Pancreas (tissue), 10 donors: Measurements from ENCODE around the gene GPATCH3. TPM values are rescaled to one million over a fixed set of nuclear protein-coding genes. Genes with fewer than 3 reads are reported as not detected.

ENCODE experiments used
- ATAC-seq, 4 donors: fragments of 200-7000 bp; cut with Tn5 transposase; one replicate each; pipeline versions ENCODE4 v1.8.0 to v1.9.1; 2020; ENCODE audit warnings: mild to moderate bottlenecking in 4 of 4, moderate library complexity in 4 of 4
- DNase-seq, 6 donors: peaks; one replicate each; pipeline ENCODE4 v3.0.0-alpha.2; 2020
- FAIRE-seq: peaks from 2 replicates; lab custom pipeline; 2012; peaks lifted over from hg19 to GRCh38; lab: Jason Lieb, UNC
- H3K27ac ChIP-seq, 4 donors: fragments of 200-600 bp; sonication (generic); 1 replicate in 3 of 4; 2 replicates in 1 of 4; pipeline versions ENCODE4 v1.5.0 to v1.8.0; 2020
- H3K27me3 ChIP-seq, 4 donors: fragments of 200-600 bp; one replicate each; pipeline ENCODE4 v1.8.0; 2021
- H3K36me3 ChIP-seq, 3 donors: fragments of 200-600 bp; sonication (generic) in 1 of 3; one replicate each; pipeline versions ENCODE4 v1.5.0 to v1.8.0; 2020 to 2021
- H3K4me1 ChIP-seq, 3 donors: fragments of 200-600 bp; one replicate each; pipeline ENCODE4 v1.8.0; 2021
- H3K4me3 ChIP-seq, 4 donors: fragments of 200-600 bp; sonication (generic) in 2 of 4; one replicate each; pipeline versions ENCODE4 v1.5.0 to v1.8.0; 2020 to 2021
- H3K9me3 ChIP-seq, 4 donors: fragments of 200-600 bp; one replicate each; pipeline ENCODE4 v1.8.0; 2021
- CTCF ChIP-seq, 4 donors: fragments of 200-600 bp; sonication (generic) in 3 of 4; IDR thresholded peaks; one replicate each; pipeline versions ENCODE4 v1.5.0 to v1.8.0; 2021; ENCODE audit warnings: antibody characterized with exemption in 4 of 4
- WGBS, 2 donors: extraction: QIAGEN DNeasy Blood & Tissue Kit; methylation state at CpG; one replicate each; pipeline ENCODE4 v1.1.7; 2013; 5-methylcytosine and 5-hydroxymethylcytosine counted together
- intact Hi-C, 3 donors: fragments of 100-400 bp; cut with DNase I; formaldehyde crosslinking; loops; one replicate each; pipeline versions ENCODE4 v1.11.1 to v1.14.2; 2022
- polyA plus RNA-seq, 2 donors: library from polyadenylated mRNA; stranded (reverse); fragments of 200-250 nt; gene quantifications; one replicate each; pipeline ENCODE4 v1.2.3, GENCODE V29; 2013
- total RNA-seq, 6 donors: library from RNA; stranded (reverse); fragmentation: NEBNext Ultra II Directional in 4 of 6; extraction: Animal tissue kit (Norgen Biotek cat#: 25700) in 4 of 6; gene quantifications; one replicate each; pipeline versions ENCODE4 v1.2.1 to v1.2.4, GENCODE V29; 2021 to 2023
- donor health status: healthy with polysubstance abuse.
- donor health status: DM: no; HTN: no; CAD: no; lungs with moderate emphysema.
- donor health status: DM: no; HTN: no; CAD: no.
- donor health status: control.
- donor health status: control.
- donor health status: Bipolar disorder and iron deficiency.
- donor health status: DM: yes; HTN: yes; CAD: no.
- donor health status: DM: no; HTN: no; CAD: no.
- donor health status: DM: no; HTN: no; CAD: no.
- donor health status: DM: yes; HTN: yes; CAD: no.

The GPATCH3 gene
- total and polyA plus RNA-seq, 8 donors, result 3.9 to 18.1 (median 6.9) TPM

GRCh38 chr1:26844424-26845196 lies 55.7 kb downstream of the GPATCH3 start:
- peaks cover 0 to 8% (median 5%) of the 10 kb centered on the region in 3 donors for H3K36me3 ChIP-seq
- FAIRE-seq, result no peak
- H3K4me3 ChIP-seq, result no peak overlapping the region
- intact Hi-C loops, result no loop called here
- no peaks in the 10 kb centered on the region for H3K27me3 ChIP-seq
- H3K4me1 ChIP-seq, result no peaks in the 10 kb centered on the region
- no peak for ATAC-seq
- DNase-seq, result no peak
- no peaks in the 10 kb centered on the region for H3K9me3 ChIP-seq
- no peak overlapping the region for H3K27ac ChIP-seq
- TF ChIP-seq CTCF (IDR thresholded peaks at IDR 0.05), result no peak
- WGBS, 2 donors, result 91 to 94% methylated on average over 13 of the region's 13 CpGs

Other genes with a start within 250 kb of the GPATCH3 start
- gene ARID1A, start 204.5 kb downstream of the GPATCH3 start, total RNA-seq, result 10 to 100 TPM; 24.0 to 39.9 (median 27.4) TPM
- gene ARID1A, start 204.5 kb downstream of the GPATCH3 start, polyA plus RNA-seq, result 10 to 100 TPM; 14.8 to 18.5 TPM
- 1 to 10 TPM; 5.6 to 9.5 (median 7.3) TPM for gene PIGV, start 112.5 kb downstream of the GPATCH3 start, total RNA-seq
- gene PIGV, start 112.5 kb downstream of the GPATCH3 start, polyA plus RNA-seq, result 1 to 10 TPM; 3.3 to 6.2 TPM
- gene ZDHHC18, start 73.8 kb downstream of the GPATCH3 start, total RNA-seq, result 1 to 10 TPM; 3.4 to 9.9 (median 5.4) TPM
- 1 to 10 TPM; 6.4 to 8.6 TPM for gene ZDHHC18, start 73.8 kb downstream of the GPATCH3 start, polyA plus RNA-seq
- gene SFN, start 37.3 kb downstream of the GPATCH3 start, total RNA-seq, result 1 to 10 TPM in 3 of 6 donors, under 1 TPM in 2, not detected in 1; 0.28 to 1.8 (median 1.0) TPM
- gene SFN, start 37.3 kb downstream of the GPATCH3 start, polyA plus RNA-seq, result under 1 TPM; 0.46 to 0.77 TPM
- 10 to 100 TPM in 5 of 6 donors, 1 to 10 TPM in 1; 9.4 to 14.1 (median 11.3) TPM for gene GPN2, start 10.2 kb downstream of the GPATCH3 start, total RNA-seq
- 10 to 100 TPM; 11.8 to 14.2 TPM for gene GPN2, start 10.2 kb downstream of the GPATCH3 start, polyA plus RNA-seq
- gene NR0B2, start 13.5 kb upstream of the GPATCH3 start, total RNA-seq, result 10 to 100 TPM in 4 of 6 donors, 1 to 10 TPM in 2; 7.5 to 29.4 (median 11.4) TPM
- 10 to 100 TPM; 20.9 to 37.5 TPM for gene NR0B2, start 13.5 kb upstream of the GPATCH3 start, polyA plus RNA-seq
- gene NUDC, start 21.3 kb upstream of the GPATCH3 start, total RNA-seq, result 10 to 100 TPM; 25.6 to 42.5 (median 31.5) TPM
- 10 to 100 TPM; 42.8 to 54.1 TPM for gene NUDC, start 21.3 kb upstream of the GPATCH3 start, polyA plus RNA-seq
- 10 to 100 TPM in 2 of 6 donors, 1 to 10 TPM in 4; 7.2 to 11.7 (median 8.9) TPM for gene KDF1, start 60.0 kb upstream of the GPATCH3 start, total RNA-seq
- gene KDF1, start 60.0 kb upstream of the GPATCH3 start, polyA plus RNA-seq, result 10 to 100 TPM in 1 of 2 donors, 1 to 10 TPM in 1; 8.8 to 13.7 TPM
- gene TRNP1, start 93.2 kb upstream of the GPATCH3 start, total RNA-seq, result 10 to 100 TPM; 10.4 to 36.8 (median 18.4) TPM
- 10 to 100 TPM; 42.1 to 48.2 TPM for gene TRNP1, start 93.2 kb upstream of the GPATCH3 start, polyA plus RNA-seq
- 1 to 10 TPM in 1 of 6 donors, under 1 TPM in 5; 0.08 to 2.0 (median 0.61) TPM for gene TENT5B, start 112.4 kb upstream of the GPATCH3 start, total RNA-seq
- 1 to 10 TPM; 1.3 to 3.3 TPM for gene TENT5B, start 112.4 kb upstream of the GPATCH3 start, polyA plus RNA-seq